Mucosa of descending colon (tissue), 3 donors: ENCODE data around the gene FIP1L1. TPM values are rescaled to one million over a fixed set of nuclear protein-coding genes. Genes with fewer than 3 reads are reported as not detected.

Source experiments
- ATAC-seq: fragments of 200-7000 bp; cut with Tn5 transposase; one replicate; pipeline ENCODE4 v1.9.1; 2020; ENCODE audit warnings: mild to moderate bottlenecking, moderate library complexity
- DNase-seq, 3 donors: peaks; one replicate each; pipeline ENCODE4 v3.0.0-alpha.2; 2020
- H3K36me3 ChIP-seq: fragments of 200-600 bp; one replicate; pipeline ENCODE4 v1.8.0; 2021; ENCODE audit warnings: low read depth, mild to moderate bottlenecking
- H3K4me1 ChIP-seq: fragments of 200-600 bp; one replicate; pipeline ENCODE4 v1.8.0; 2021; ENCODE audit warnings: low read depth, mild to moderate bottlenecking
- H3K4me3 ChIP-seq: fragments of 200-600 bp; one replicate; pipeline ENCODE4 v1.8.0; 2021; ENCODE audit warnings: mild to moderate bottlenecking
- H3K9me3 ChIP-seq: fragments of 200-600 bp; one replicate; pipeline ENCODE4 v1.8.0; 2021; ENCODE audit warnings: mild to moderate bottlenecking
- intact Hi-C, 2 donors: fragments of 100-400 bp; cut with DNase I in 1 of 2; cut with micrococcal nuclease in 1 of 2; formaldehyde crosslinking; loops; one replicate each; pipeline versions ENCODE4 v1.11.0 to v1.11.1; 2022; cut with DNase I, micrococcal nuclease
- total RNA-seq, 3 donors: library from RNA; stranded (reverse); fragmentation: NEBNext Ultra II Directional in 2 of 3; extraction: Animal tissue kit (Norgen Biotek cat#: 25700) in 2 of 3; gene quantifications; one replicate each; pipeline versions ENCODE4 v1.2.1 to v1.2.4, GENCODE V29; 2021 to 2023
- TF ChIP-seq, protein P1 (sequence below): fragments of 200-600 bp; IDR thresholded peaks from one replicate; pipeline ENCODE4 v1.8.0; 2022; ENCODE audit warnings: antibody characterized with exemption, mild to moderate bottlenecking
- donor health status: DM: no; HTN: no; CAD: no; lungs with moderate emphysema.
- donor health status: DM: no; HTN: no; CAD: no.
- donor health status: DM: no; HTN: yes; CAD: no.

The FIP1L1 gene
- total RNA-seq, 3 donors from 2014 or later, result 38.9 to 46.1 (median 39.9) TPM

DNA sequence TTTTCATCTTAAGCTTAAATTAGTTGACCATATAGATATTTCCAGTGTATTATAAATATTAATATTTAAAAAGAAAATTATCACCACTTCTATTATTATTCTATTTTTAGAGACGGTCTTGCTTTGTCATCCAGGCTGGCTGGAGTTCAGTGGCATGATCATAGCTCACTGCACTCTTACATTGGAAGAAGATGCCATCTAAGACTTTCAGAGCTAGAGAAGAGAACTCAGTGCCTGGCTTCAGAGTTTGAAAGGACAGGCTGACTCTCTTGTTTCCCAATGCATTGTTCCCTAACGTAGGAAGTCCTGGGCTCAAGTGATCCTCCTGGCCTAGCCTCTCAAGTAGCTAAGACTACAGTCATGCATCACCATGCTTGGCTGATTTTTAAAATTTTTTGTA is 75.9 kb downstream of the FIP1L1 start:
- no peaks in the 10 kb centered on the region for H3K36me3 ChIP-seq
- TF ChIP-seq, protein P1, sequence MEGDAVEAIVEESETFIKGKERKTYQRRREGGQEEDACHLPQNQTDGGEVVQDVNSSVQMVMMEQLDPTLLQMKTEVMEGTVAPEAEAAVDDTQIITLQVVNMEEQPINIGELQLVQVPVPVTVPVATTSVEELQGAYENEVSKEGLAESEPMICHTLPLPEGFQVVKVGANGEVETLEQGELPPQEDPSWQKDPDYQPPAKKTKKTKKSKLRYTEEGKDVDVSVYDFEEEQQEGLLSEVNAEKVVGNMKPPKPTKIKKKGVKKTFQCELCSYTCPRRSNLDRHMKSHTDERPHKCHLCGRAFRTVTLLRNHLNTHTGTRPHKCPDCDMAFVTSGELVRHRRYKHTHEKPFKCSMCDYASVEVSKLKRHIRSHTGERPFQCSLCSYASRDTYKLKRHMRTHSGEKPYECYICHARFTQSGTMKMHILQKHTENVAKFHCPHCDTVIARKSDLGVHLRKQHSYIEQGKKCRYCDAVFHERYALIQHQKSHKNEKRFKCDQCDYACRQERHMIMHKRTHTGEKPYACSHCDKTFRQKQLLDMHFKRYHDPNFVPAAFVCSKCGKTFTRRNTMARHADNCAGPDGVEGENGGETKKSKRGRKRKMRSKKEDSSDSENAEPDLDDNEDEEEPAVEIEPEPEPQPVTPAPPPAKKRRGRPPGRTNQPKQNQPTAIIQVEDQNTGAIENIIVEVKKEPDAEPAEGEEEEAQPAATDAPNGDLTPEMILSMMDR, result no peak
- ATAC-seq (no peak), DNase-seq (no peak)
- H3K9me3 ChIP-seq, result no peaks in the 10 kb centered on the region
- intact Hi-C loops, result no loop called here
- H3K4me1 ChIP-seq, result no peaks in the 10 kb centered on the region
- H3K4me3 ChIP-seq, result no peak overlapping the region

DNA sequence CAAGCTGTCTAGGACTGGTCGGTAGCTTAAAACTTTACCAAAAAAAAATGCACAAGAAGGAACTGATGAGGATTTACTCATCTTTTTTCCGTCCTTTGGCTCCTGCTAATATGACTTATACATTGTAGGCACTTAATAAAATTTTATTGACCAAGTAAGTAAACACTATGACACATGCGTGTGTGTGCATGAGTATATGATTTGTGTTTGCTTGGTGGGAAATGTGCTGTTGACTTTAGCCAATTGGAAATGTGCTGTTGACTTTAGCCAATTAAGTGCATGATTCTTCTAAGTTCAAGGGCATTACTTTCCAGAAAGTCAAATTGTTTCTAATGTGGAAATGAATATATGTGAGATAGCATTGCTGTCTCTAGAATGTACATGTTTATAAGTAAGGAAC is 78.3 kb downstream of the FIP1L1 start:
- H3K4me1 ChIP-seq, result no peaks in the 10 kb centered on the region
- H3K36me3 ChIP-seq, result no peaks in the 10 kb centered on the region
- H3K4me3 ChIP-seq, result no peak overlapping the region
- no peaks in the 10 kb centered on the region for H3K9me3 ChIP-seq
- no peak for DNase-seq
- no peak for ATAC-seq
- intact Hi-C loops, result no loop called here
- TF ChIP-seq, protein P1, result no peak

DNA sequence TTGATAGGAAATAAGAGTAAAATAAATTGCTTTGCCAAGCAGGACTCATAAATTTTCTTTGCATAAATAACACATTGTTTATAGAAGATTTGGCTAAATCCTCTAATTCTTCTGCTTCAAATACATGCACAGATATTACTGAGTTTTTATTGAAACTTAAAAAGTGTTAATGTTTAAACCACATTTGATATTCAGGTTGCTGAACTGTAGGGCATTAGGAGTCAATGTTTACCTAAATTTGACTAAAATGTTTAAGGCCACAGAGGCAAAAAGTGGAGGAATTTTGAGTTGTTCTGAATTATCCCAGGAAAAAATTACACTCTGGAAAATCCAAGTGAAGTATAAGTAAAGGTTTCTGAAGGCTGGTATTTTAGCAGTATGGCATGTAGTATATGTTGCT is 78.7 kb downstream of the FIP1L1 start:
- no peaks in the 10 kb centered on the region for H3K9me3 ChIP-seq
- no peak for DNase-seq
- no peaks in the 10 kb centered on the region for H3K4me1 ChIP-seq
- intact Hi-C loops, result no loop called here
- TF ChIP-seq, protein P1, result no peak
- no peak for ATAC-seq
- H3K4me3 ChIP-seq, result no peak overlapping the region
- H3K36me3 ChIP-seq, result no peaks in the 10 kb centered on the region

DNA sequence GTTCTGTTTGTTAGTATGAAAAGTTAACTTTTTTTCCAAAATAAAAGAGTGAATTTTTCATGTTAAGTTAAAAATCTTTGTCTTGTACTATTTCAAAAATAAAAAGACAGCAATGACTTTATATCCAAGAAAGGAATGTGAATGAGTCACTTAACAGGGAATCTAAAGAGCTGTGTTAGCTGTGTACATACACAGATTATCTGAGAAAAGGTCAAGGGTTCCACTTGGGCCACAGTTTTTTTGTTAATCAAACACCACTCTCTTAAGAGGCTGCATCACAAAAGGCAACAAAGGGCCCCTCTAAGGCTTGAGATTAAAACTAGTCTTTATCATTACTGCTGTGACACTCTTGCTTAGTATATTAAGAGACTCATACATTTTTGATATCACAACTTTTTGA is 82.1 kb downstream of the FIP1L1 start:
- Histone ChIP-seq H3K4me1 (no peaks in the 10 kb centered on the region), H3K4me3 (no peak overlapping the region), H3K36me3 (no peaks in the 10 kb centered on the region), H3K9me3 (no peaks in the 10 kb centered on the region)
- ATAC-seq, result peak; percentile 42
- DNase-seq, result no peak
- TF ChIP-seq, protein P1, result no peak
- intact Hi-C loops, result no loop called here

DNA sequence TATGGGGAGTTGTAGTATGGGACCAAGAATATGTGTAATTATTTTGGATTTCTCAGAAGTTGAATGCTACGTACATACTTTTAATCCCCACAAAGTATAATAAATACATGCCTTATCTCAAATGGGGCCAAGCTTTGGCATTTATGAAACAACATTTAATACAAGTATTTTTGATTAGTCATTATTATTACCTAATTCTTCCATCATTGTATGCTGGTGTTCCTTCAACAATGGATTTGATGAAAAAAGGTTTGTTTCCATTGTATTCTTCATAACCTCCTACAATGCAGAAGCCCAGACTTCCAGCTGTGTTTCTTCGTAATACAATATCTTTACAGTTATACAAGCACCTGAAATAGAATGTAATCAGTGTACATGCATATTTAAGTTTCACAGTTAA is 83.8 kb downstream of the FIP1L1 start:
- intact Hi-C loops, result no loop called here
- Histone ChIP-seq H3K4me3 (no peak overlapping the region), H3K9me3 (peaks cover 2% of the 10 kb centered on the region), H3K36me3 (no peaks in the 10 kb centered on the region), H3K4me1 (no peaks in the 10 kb centered on the region)
- DNase-seq (no peak), ATAC-seq (no peak)
- TF ChIP-seq, protein P1, result no peak

DNA sequence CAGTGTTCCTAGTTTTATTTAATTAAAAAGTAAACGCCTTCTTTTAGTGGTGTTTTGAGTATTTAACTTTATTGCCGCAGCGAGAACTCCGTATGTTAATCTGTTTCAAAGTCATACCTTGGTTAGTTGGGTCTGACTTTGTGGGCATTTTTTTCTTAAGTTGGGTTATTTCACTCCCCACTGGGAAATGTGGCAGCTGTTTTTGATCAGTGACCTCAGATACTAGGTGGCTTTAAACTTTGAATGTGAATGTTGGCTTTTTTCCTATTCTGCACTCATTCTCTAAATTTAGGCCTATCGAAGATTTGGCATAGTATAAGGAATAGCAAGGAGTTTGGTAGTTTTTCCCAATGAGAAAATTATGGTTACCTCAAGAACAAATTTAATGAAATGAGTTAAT is 85.9 kb downstream of the FIP1L1 start:
- intact Hi-C loops, result no loop called here
- no peaks in the 10 kb centered on the region for H3K4me1 ChIP-seq
- ATAC-seq (no peak), DNase-seq (no peak)
- no peak overlapping the region for H3K4me3 ChIP-seq
- H3K9me3 ChIP-seq, result peaks cover 10% of the 10 kb centered on the region
- no peaks in the 10 kb centered on the region for H3K36me3 ChIP-seq
- TF ChIP-seq, protein P1, result no peak
